Stimulated activated CD8-positive, alpha-beta memory T cell treated with anti-CD3 and anti-CD28 coated beads, Interleukin-4, amount 100 ng/mL, for 1 hour (primary cell): Measurements from ENCODE around the gene QRSL1.
"Not testable (repeated sequence)": the region's sequence is repeated elsewhere in the genome, so short reads cannot be mapped to it uniquely, and the experiment has no call there.

ENCODE experiments used
- DNase-seq, 2 donors: peaks; one replicate each; pipeline ENCODE4 v3.0.0-alpha.2; 2020; ENCODE audit warnings: low read depth in 2 of 2, low spot score in 1 of 2

The QRSL1 gene, protein sequence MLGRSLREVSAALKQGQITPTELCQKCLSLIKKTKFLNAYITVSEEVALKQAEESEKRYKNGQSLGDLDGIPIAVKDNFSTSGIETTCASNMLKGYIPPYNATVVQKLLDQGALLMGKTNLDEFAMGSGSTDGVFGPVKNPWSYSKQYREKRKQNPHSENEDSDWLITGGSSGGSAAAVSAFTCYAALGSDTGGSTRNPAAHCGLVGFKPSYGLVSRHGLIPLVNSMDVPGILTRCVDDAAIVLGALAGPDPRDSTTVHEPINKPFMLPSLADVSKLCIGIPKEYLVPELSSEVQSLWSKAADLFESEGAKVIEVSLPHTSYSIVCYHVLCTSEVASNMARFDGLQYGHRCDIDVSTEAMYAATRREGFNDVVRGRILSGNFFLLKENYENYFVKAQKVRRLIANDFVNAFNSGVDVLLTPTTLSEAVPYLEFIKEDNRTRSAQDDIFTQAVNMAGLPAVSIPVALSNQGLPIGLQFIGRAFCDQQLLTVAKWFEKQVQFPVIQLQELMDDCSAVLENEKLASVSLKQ

DNA sequence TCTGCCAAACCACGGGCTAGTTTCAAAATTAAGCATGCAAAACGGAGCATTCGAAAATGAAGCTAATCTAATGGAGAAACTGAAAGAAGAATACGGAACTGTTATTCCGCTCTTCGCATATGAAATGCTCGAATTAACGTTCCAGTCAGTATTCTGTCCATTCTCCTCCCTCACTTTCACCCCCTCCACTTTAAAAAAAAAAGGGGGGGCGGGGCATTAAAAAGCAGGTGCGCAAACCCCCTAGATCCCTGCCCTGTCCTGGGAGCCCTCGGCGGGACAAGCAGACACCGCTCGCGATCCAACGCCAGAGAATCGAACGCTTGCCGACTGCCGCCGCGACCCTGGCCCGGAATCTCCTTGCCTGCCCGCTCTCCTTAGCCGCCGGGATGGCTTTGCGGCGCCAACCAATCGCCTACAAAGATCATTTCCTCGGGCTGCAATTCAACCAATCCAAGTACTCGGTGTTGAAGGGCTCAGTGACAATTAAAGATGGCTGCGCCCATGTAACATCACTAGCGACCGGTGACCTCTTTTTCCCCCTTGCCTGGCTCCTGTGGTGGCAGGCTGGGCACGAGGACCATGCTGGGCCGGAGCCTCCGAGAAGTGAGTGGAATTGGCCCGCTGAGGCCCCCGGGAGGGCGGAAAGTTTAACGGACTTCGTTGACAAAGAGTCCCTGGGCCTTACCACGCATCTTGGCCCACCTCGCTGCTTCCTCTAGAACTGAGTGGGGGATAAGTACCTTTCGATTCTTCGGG, at the start of gene QRSL1, which contains the start of gene RTN4IP1:
TSS of gene QRSL1 (plus strand) at position 476 of the 756 bp plus-strand sequence. CDS start at position 580, 104 bp downstream.
TSS of gene RTN4IP1 (minus strand) at position 396 of the 756 bp plus-strand sequence. CDS start 477 bp downstream, outside the sequence.
- peak; percentile 38 to 66 for DNase-seq

DNA sequence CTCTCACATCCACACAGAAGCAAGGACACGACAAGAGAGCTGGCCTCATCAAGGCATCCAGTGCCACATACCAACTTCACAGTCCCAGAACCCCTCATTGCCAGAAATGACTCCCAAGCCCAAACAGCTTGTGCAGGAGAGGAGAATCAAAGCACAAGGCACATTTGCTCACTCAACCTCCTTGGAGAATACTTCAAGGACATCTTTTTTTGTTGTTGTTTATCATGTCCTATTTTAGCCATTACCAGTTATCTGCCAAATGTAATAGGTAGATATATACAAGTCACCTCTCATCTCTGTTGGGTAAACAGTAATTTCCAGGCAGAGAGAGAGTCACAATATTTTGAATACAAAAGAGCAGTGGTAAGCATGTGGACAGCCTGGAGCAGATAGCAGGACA, 47.9 kb upstream of the QRSL1 start:
- DNase-seq, result no peak

DNA sequence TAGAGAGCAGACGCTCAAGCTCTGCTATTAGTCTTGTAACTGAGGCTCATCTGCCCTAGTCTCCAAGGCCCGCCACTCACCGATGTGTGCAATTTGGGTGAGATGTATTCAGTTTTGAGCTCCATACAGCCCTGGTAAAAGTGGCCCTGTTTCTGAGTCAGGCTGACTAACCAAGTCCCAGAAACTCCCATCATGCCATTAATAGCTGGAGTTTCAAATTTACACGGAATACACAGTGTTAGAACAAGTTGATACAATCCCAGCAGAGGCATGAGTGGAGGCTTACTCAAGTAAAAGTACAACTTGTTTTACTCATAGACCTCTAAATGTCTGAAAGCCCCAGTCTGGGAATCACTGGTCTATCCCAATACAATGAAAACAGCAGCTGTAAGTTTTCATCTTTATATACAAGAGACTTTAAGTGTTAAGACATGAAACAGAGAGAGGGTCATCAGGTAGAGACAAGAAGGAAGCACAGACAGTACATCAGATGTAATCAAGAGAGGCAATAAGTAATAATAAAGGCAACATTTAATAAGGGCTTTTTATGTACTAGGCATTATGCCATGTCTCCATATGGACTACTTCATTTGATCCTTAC, 42.5 kb upstream of the QRSL1 start:
- DNase-seq, result no peak

DNA sequence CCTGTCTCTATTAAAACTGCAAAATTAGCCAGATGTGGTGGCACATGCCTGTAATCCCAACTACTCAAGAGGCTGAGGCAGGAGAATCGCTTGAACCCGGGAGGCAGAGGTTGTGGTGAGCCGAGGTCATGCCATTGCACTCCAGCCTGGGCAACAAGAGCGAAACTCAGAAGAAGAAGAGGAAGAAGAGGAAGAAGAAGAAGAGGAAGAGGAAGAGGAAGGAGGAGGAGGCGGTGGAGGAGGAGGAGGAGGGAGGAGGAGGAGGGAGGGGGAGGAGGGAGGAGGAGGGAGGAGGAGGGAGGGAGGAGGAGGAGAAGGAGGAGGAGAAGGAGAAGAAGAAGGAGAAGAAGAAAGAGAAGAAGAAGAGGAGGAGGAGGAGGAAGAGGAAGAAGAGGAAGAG, 40.4 kb upstream of the QRSL1 start:
- not testable (repeated sequence) for DNase-seq

DNA sequence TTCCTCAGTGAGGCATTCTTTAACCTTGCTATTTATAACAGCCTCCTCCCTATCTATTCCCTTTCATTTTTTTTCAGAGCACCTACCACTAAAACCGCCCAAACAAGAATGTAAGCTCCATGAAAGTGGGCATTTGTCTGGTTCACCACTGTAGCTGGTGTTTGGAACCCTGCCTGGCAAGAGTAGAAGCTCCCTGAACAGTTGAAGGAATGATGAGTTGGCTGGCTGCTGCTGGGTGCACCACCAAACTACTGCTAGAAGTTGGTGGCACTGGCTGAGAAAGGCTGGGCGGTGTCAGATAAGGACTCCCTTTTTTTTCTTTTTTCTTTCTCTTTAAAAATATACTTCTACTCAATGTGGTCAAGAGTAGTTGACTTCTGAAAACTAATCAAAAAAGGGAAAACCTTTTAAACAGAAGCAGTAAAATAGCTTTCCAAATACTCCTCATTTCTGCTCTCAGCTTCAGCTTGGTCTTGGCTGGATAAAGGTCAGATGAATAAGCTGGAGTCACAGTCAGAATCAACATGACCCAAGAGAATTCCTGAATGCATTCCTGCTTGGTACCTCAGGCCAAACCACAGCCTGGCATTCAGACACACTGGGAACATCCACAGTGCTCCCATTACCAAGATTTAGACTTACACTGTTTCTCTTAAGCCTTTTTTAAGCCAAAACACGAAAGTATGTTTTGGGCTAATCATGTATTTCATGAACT, 38.1 kb upstream of the QRSL1 start:
- DNase-seq, result no peak

DNA sequence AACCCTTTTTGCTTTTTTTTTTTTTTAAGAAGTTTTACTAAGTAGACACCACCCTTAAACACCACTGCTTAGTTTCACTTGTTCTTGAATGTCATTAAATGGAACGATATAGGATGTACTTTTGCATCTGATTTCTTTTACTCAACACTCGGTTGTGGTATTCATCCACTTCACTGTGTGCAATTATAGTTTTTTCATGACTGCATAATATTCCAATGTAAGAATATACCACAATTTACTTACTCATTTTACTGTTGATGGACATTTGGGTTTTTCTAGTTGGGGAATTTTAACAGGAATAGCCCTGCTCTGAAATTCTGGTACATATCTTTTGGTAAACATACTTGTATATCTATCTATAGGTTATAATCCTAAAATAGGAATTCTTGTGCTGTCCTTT, 29.9 kb upstream of the QRSL1 start:
- DNase-seq, result no peak

DNA sequence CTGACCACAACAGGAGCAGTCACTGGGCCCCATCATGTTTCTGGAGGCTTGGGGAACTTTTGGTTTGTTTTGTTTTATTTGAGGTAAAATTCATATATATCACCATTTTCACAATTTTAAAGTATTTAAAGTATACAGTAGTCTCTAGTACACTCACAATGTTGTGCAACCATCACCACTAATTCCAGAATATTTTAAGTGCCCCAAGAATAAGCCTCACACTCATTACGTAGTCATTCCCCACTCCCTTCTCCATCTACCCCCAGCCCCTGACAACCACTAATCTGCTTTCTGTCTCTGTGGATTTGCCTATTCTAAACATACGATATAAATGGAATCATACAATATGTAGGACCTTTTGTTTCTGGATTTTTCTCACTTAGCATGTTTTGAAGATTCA, 29.0 kb upstream of the QRSL1 start:
- DNase-seq, result no peak

DNA sequence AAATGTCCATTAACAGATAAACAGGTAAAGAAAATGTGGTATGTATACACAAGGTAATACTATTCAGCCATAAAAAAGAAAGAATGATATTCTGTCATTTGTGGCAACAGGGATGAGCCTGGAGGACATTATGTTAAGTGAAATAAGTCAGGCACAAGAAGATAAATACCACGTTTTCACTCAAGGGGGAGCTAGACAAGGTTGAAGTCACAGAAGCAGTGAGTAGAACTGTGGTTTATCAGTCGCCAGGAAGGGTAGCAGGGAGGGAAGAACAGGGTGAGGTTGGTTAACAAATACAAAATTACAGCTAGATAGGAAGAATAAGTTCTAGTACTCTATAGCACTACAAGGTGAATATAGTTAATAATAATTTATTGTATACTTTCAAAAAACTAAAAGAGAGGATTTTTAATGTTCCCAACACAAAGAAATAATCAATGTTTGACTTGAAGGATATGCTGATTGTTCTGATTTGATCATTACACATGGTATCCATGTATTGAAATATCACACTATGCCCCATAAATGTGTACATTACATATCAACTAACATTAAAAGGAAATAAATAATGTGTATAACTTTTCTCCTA, 21.2 kb upstream of the QRSL1 start:
- peak in 1 of 2 donors; percentile 1 for DNase-seq

DNA sequence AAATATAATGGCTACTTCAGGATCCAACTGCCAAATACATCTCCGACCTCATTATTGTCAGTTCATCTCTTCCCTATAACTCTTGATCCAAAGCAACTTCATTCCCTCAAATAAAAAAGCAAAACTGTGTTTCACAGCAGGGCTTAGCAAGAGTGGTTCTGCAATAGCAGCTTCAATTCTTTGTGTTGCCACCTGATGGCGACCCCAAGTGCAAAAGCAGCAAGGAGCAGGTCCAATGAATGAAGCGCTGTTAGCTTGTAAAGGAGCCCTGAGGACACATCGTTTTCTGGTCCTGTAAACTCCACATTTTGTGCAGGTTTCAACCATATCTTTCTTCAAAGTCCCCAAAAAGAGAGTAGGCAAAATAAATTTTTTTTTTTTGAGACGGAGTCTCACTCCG, 19.7 kb upstream of the QRSL1 start:
- no peak for DNase-seq

DNA sequence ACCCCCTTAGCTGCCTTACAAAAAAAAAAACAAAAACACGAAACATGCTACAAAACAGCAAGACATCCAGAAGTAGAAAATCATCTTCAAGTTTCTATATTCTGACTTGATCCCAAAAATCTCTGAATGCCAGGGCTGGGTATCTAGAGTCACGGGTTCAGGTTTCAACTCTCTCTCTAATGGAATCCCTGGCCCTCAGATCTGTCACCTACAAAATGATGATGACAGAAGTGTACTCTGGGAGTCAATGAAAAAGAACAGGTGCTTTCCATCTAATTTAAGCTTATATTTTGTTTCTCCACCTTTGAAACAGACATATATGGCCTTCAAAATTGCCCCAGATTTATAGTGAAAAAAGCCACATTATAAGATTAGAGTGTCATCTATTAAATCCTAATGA, 18.3 kb upstream of the QRSL1 start:
- no peak for DNase-seq

DNA sequence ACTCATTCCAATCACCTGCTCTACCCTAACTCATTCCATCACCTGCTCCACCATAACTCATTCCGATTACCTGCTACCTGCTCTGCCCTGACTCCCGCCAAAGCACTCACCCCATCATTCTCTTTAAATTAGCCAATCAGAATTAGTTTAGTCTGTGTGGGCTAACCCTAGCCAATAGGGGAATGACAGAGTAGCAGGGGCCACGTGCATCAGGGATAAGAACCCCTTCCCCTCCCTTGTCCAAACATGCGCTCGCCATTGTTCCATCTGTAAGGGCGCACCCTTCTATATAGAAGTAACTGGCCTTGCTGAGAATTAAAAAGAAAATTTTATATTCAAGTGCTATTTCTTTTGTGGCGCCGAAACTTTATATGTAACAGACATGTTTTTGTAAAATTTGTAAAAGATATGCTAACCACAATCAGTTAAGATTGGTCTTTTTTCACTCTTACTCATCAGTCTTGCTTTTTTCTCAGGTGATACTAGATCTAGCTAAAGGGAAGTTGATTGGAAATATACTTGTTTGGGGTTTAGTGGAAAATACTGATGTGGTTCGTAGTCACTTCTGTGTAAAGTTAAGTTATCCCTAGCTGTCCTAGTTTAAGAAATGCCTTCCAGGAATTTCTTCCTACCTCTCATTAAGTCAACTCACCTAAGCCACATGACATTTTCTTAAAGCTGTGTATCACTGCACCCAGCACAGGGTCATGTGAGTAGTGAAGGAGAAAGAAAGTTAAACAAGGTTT, 16.5 kb upstream of the QRSL1 start:
- no peak for DNase-seq

DNA sequence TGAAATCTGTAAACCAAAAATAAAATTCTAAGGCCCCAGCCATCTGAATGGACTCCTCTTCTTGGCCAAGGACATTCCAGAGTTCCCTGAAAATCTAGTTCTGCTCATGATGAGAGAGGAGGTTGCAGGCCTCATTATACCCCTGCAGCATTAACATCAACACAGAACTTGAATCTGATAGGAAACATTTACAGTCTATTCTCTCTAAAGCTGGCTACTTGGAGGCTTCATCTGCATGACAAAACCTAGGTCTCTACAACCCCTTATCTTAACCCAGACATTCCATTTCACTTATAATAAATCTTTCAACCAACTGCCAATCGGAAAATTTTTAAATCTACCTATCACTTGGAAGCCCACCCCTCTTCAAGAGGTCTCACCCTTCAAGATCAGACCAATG, 15.8 kb upstream of the QRSL1 start:
- DNase-seq, result no peak

DNA sequence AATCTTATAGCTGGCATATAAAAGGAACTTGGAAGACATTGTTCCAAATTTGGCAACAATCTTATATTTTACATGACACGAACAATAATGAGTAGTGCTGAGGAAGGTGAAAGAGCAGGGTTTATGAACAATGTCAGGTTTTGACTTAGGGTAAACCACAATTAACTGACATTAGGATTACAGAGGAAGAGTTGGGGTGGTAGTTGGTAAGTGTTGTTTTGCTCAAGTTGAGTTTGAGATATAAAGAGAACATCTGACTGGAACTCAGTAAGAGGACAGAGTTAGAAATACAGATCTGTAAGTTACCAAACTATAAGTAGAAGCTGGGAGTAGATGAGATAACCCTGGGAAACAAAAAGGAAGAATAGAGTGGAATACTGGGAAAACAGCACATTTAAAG, 15.2 kb upstream of the QRSL1 start:
- DNase-seq, result no peak

DNA sequence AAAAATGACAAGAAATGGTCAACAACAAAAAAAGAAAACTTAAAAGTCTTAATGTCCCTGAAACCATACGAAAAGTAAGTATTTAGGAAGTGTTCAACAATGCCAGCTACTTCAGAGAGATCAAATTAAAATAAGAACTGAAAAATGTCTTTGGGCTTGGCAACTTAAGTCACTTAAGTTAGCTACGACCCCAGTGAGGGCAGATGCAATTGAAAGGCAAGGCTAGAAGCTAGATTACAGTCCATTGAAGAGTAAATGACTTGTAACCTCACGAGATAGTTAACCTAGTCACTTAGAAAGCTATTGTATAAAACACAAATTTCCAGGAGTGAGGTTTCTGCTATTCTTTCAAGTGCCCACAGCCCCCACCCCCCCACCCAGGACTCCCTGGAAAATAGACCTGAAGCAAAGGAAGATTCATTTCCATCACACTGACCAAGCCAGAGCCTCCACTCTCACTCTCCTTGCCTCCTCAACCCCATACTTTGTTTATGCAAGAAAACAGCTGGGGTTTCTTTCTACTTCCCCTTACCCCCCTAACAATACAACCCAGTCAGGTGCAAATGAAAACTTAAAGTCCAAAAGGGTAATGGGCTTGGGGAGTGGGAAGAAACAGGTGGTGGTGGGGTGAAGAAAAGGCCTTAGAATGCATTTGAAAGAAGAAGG, 14.7 kb upstream of the QRSL1 start:
- DNase-seq, result no peak

DNA sequence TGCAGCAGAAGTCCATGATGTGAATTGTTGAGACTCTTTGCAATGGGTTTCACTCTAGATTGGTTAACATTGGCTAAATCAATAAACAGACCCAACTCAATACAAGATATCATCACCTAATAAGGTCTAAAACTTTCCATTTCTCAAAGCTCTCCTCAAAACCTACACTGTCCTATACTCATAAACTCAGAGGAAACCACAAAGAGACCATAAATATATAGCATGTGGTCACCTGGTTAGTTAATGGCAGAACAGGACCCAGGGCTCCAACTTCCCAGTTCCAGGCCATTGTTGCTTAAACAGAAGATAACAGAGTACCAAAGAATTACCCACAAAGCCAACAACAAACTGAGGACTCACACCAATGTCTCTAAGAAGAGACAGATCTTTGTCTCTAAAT, 12.1 kb upstream of the QRSL1 start:
- DNase-seq, result no peak

DNA sequence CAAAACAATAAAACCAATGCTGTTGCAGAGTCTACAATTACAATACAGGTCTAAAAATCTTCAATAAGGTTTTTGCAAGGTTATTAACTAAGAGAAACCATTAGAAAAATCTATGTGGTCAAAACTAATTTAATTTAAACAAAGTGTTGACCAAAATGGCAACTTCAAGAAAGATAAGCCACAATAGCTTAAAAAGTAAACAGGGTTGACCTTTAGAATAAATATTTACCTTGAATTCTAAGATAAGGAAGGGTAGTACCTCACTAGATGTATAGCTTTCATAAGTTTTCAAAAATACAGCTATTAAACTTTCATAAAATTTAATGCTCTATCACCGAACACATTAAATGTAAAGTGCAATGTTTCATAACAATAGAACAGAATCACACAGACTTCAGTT, 11.5 kb upstream of the QRSL1 start:
- no peak for DNase-seq

DNA sequence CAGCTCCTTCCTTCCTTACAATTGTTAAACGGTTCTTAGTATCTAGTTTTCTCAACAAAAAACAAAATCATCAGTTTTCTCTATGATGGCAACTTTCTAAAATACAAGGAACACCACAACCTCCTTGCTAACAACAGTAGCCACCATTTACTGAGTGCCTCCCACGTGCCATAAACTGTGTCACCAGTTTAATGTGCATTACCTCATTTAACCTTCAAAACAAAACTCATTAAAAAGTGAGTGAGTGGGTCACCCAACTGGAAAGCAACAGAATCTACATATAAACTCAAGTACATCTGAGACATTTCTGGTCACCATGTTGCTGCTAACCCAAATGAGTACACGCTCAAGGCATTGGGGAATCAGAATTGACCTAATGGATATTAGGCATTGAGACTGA, 11.1 kb upstream of the QRSL1 start:
- DNase-seq, result no peak

DNA sequence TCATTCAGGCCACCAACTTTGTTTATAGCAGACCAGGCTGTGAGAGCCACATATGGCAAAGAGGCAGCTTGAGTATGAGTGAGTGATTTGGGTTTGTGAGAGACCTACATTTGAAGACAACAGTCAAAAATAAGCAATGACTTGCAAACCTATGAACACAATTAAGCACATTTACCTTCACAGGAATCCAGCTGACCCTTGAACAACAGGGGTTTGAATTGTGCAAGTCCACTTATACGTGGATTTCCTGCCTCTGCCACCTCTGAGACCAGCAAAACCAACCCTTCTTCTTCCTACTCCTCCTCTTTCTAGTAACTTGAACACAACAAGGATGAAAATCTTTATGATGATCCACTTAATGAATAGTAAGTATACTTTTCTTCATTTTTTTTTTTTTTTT, 10.2 kb upstream of the QRSL1 start:
- DNase-seq, result no peak

DNA sequence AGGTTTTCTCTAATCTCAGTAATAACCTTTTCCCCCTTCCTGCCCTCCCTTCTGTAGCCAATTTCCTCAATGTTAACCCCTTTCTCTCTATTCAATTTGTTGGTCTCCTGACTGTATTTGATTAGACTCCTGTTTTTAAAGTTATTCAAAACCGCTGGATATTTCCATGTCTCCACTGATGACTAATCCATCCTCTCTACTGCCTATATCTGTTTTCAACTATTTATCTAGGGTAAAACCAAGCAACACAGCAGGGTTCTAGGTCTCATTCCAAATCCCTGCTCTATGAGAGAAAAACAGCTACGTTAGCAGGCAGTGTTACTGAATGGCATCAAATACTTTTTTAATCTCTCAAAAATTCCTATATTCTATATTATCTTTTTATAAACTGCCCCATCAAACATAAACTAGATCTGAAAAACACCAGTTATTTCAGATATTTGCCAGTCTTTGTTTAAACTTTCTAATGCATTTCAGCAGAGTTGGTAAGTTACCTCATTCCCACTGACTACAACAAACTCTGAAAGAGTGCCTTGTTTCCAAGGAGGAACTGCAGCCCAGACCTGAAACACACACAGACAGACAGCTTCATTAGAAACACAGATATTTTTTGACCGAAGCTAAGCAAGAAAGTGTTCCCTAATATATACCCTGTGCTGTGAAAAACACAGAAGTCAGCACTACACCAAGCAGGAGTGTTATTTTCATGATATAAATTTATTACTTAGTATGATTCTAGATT, 8.3 kb upstream of the QRSL1 start:
- no peak for DNase-seq
